ENCODE data around the gene ZNF628. TPM values are rescaled to one million over a fixed set of nuclear protein-coding genes. Genes with fewer than 3 reads are reported as not detected.

Gene ZNF628
- total RNA-seq, 2 donors from 2014 or later = 9.9 to 12.6 TPM

GRCh38 chr19:55529636-55530234 is 53.3 kb downstream of the ZNF628 start:
- Histone ChIP-seq H3K27me3 (ENCODE audit: control insufficient read depth, insufficient read depth, low read length, poor library complexity, severe bottlenecking) (no peaks in the 10 kb centered on the region), H3K27ac (ENCODE audit: low read depth, low read length) (no peak overlapping the region), H3K9ac (ENCODE audit: extremely low read depth, low read length, poor library complexity, severe bottlenecking) (no peak overlapping the region), H3K36me3 (ENCODE audit: control insufficient read depth, insufficient read depth, low read length) (no peaks in the 10 kb centered on the region), H3K9me3 (ENCODE audit: control insufficient read depth, low read length) (no peaks in the 10 kb centered on the region), H3K4me3 (ENCODE audit: low read length) (no peak overlapping the region), H3K4me1 (ENCODE audit: control insufficient read depth, insufficient read depth, low read length) (peaks cover 15% of the 10 kb centered on the region)
- TF ChIP-seq, protein P1, sequence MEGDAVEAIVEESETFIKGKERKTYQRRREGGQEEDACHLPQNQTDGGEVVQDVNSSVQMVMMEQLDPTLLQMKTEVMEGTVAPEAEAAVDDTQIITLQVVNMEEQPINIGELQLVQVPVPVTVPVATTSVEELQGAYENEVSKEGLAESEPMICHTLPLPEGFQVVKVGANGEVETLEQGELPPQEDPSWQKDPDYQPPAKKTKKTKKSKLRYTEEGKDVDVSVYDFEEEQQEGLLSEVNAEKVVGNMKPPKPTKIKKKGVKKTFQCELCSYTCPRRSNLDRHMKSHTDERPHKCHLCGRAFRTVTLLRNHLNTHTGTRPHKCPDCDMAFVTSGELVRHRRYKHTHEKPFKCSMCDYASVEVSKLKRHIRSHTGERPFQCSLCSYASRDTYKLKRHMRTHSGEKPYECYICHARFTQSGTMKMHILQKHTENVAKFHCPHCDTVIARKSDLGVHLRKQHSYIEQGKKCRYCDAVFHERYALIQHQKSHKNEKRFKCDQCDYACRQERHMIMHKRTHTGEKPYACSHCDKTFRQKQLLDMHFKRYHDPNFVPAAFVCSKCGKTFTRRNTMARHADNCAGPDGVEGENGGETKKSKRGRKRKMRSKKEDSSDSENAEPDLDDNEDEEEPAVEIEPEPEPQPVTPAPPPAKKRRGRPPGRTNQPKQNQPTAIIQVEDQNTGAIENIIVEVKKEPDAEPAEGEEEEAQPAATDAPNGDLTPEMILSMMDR (conservative IDR thresholded peaks at IDR 0.05) = no peak
- Mint-ChIP-seq H3K36me3 (ENCODE audit: low read depth) (peaks cover 3% of the 10 kb centered on the region), H3K27me3 (ENCODE audit: insufficient read depth) (no peaks in the 10 kb centered on the region), H3K4me3 (no peak overlapping the region), H3K9me3 (no peaks in the 10 kb centered on the region), H3K27ac (no peak overlapping the region), H3K4me1 (peaks cover 3% of the 10 kb centered on the region)
- DNase-seq = no peak
- WGBS, 2 experiments (ENCODE audit: insufficient coverage in 1 of 2, insufficient read length in 1 of 2) = 94 to 96% methylated on average over 30 to 55 of the region's 56 CpGs

GRCh38 chr19:55530996-55531395 is 54.6 kb downstream of the ZNF628 start:
- no peaks in the 10 kb centered on the region for H3K27me3 Mint-ChIP-seq (ENCODE audit: insufficient read depth)
- no peaks in the 10 kb centered on the region for H3K36me3 ChIP-seq (ENCODE audit: control insufficient read depth, insufficient read depth, low read length)
- no peak overlapping the region for H3K9ac ChIP-seq (ENCODE audit: extremely low read depth, low read length, poor library complexity, severe bottlenecking)
- H3K9me3 ChIP-seq (ENCODE audit: control insufficient read depth, low read length) = no peaks in the 10 kb centered on the region
- WGBS, 2 experiments (ENCODE audit: insufficient coverage in 1 of 2, insufficient read length in 1 of 2) = 96% methylated on average over 23 to 26 of the region's 26 CpGs
- no peak overlapping the region for H3K4me3 ChIP-seq (ENCODE audit: low read length)
- DNase-seq = no peak
- no peak overlapping the region for H3K27ac Mint-ChIP-seq
- no peak overlapping the region for H3K27ac ChIP-seq (ENCODE audit: low read depth, low read length)
- TF ChIP-seq, protein P1 (conservative IDR thresholded peaks at IDR 0.05) = no peak
- H3K9me3 Mint-ChIP-seq = no peaks in the 10 kb centered on the region
- H3K4me3 Mint-ChIP-seq = no peak overlapping the region
- H3K27me3 ChIP-seq (ENCODE audit: control insufficient read depth, insufficient read depth, low read length, poor library complexity, severe bottlenecking) = no peaks in the 10 kb centered on the region
- peaks cover 3% of the 10 kb centered on the region for H3K36me3 Mint-ChIP-seq (ENCODE audit: low read depth)
- no peaks in the 10 kb centered on the region for H3K4me1 Mint-ChIP-seq
- peaks cover 10% of the 10 kb centered on the region for H3K4me1 ChIP-seq (ENCODE audit: control insufficient read depth, insufficient read depth, low read length)

Other genes with a start within 250 kb of the ZNF628 start
- gene TMEM86B, start 247.9 kb upstream of the ZNF628 start, total RNA-seq = 1 to 10 TPM; 2.9 to 5.9 TPM
- gene PPP6R1, start 217.6 kb upstream of the ZNF628 start, total RNA-seq = 10 to 100 TPM; 74.8 to 79.9 TPM
- gene HSPBP1, start 196.5 kb upstream of the ZNF628 start, total RNA-seq = 10 to 100 TPM; 43.7 to 48.5 TPM
- 10 to 100 TPM; 75.9 to 91.4 TPM for gene BRSK1, start 192.6 kb upstream of the ZNF628 start, total RNA-seq
- under 1 TPM; 0.73 to 0.95 TPM for gene TMEM150B, start 151.3 kb upstream of the ZNF628 start, total RNA-seq
- gene KMT5C, start 136.7 kb upstream of the ZNF628 start, total RNA-seq = 10 to 100 TPM; 73.1 to 80.6 TPM
- under 1 TPM; 0.75 to 0.84 TPM for gene COX6B2, start 121.9 kb upstream of the ZNF628 start, total RNA-seq
- under 1 TPM; 0.09 to 0.11 TPM for gene GARIN5B, start 113.4 kb upstream of the ZNF628 start, total RNA-seq
- gene IL11, start 106.2 kb upstream of the ZNF628 start, total RNA-seq = 1 to 10 TPM in 1 of 2 donors, under 1 TPM in 1; 0.91 to 1.7 TPM
- gene TMEM190, start 99.8 kb upstream of the ZNF628 start, total RNA-seq = 1 to 10 TPM in 1 of 2 donors, not detected in 1; 1.2 TPM
- gene TMEM238, start 92.3 kb upstream of the ZNF628 start, total RNA-seq = 1 to 10 TPM; 3.9 to 4.4 TPM
- gene RPL28, start 90.7 kb upstream of the ZNF628 start, total RNA-seq = 1,000 to 10,000 TPM; 1,672 to 1,902 TPM
- 100 to 1,000 TPM; 202 to 246 TPM for gene UBE2S, start 68.8 kb upstream of the ZNF628 start, total RNA-seq
- gene SHISA7, start 33.3 kb upstream of the ZNF628 start, total RNA-seq = not detected
- gene ISOC2, start 15.0 kb upstream of the ZNF628 start, total RNA-seq = 10 to 100 TPM; 35.9 to 39.2 TPM
- gene C19orf85, start 11.9 kb upstream of the ZNF628 start, total RNA-seq = 1 to 10 TPM in 1 of 2 donors, under 1 TPM in 1; 0.62 to 2.3 TPM
- 10 to 100 TPM; 51.3 to 67.1 TPM for gene NAT14, start 8.6 kb downstream of the ZNF628 start, total RNA-seq
- gene SSC5D, start 11.8 kb downstream of the ZNF628 start, total RNA-seq = 1 to 10 TPM; 1.4 to 2.4 TPM
- gene SBK2, start 60.5 kb downstream of the ZNF628 start, total RNA-seq = 1 to 10 TPM; 3.3 to 6.6 TPM
- 1 to 10 TPM in 1 of 2 donors, under 1 TPM in 1; 0.48 to 1.4 TPM for gene SBK3, start 68.9 kb downstream of the ZNF628 start, total RNA-seq
- gene ZNF579, start 104.2 kb downstream of the ZNF628 start, total RNA-seq = 10 to 100 TPM; 27.5 to 30.7 TPM
- gene FIZ1, start 122.9 kb downstream of the ZNF628 start, total RNA-seq = 10 to 100 TPM; 19.7 to 21.1 TPM
- gene ZNF524, start 123.7 kb downstream of the ZNF628 start, total RNA-seq = 1 to 10 TPM; 5.0 to 5.8 TPM
- 10 to 100 TPM; 14.5 to 14.9 TPM for gene ZNF865, start 129.0 kb downstream of the ZNF628 start, total RNA-seq
- 10 to 100 TPM in 1 of 2 donors, 1 to 10 TPM in 1; 7.2 to 10.7 TPM for gene ZNF784, start 147.9 kb downstream of the ZNF628 start, total RNA-seq
- gene ZNF580, start 164.4 kb downstream of the ZNF628 start, total RNA-seq = 10 to 100 TPM; 27.3 to 38.6 TPM
- gene ZNF581, start 167.0 kb downstream of the ZNF628 start, total RNA-seq = 10 to 100 TPM; 47.2 to 48.7 TPM
- 10 to 100 TPM; 18.0 to 24.9 TPM for gene CCDC106, start 171.6 kb downstream of the ZNF628 start, total RNA-seq
- gene U2AF2, start 178.4 kb downstream of the ZNF628 start, total RNA-seq = 100 to 1,000 TPM; 264 to 293 TPM
- 100 to 1,000 TPM; 148 to 149 TPM for gene EPN1, start 198.6 kb downstream of the ZNF628 start, total RNA-seq